Astrocyte of the cerebellum (primary cell): Measurements from ENCODE around the gene PLA2G4E.

Source experiments
- DNase-seq: peaks from one replicate; pipeline ENCODE4 v3.0.0-alpha.2; 2011; ENCODE audit warnings: low read depth
- H3K4me3 ChIP-seq: 2 replicates; pipeline ENCODE4 v1.5.1; 2011; ENCODE audit warnings: mild to moderate bottlenecking, low read depth, low read length, moderate library complexity
- in situ Hi-C: cut with HindIII; loops from 2 replicates; pipeline ENCODE4 v1.10.0; 2017; ENCODE audit warnings: low sequenced_read_pairs
- TF ChIP-seq, protein P1 (sequence below): IDR thresholded peaks from 2 replicates; pipeline ENCODE4 v1.5.1; 2012; ENCODE audit warnings: low read length, low read depth, moderate library complexity, mild to moderate bottlenecking; ENCODE audit errors: missing control alignments

The PLA2G4E gene

DNA sequence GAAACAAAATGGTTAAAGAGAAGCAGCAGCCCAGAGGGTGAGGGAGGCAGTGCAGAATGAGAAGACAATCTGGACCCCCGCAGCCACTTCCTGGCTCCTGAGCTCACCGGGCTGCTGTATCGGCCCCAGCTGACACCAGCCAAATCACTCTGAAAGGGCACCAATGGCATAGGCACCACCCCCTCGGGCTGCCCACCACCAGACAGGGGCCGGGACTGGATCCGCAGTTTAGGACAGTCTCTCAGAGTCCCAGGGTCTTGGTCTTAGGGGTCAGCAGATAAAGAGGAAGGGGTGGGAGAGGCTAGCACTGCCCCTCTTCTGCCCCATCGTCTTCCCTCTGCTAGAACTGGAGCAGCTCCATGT lies 30.6 kb downstream of the PLA2G4E start:
- in situ Hi-C loops = no loop called here
- TF ChIP-seq, protein P1, sequence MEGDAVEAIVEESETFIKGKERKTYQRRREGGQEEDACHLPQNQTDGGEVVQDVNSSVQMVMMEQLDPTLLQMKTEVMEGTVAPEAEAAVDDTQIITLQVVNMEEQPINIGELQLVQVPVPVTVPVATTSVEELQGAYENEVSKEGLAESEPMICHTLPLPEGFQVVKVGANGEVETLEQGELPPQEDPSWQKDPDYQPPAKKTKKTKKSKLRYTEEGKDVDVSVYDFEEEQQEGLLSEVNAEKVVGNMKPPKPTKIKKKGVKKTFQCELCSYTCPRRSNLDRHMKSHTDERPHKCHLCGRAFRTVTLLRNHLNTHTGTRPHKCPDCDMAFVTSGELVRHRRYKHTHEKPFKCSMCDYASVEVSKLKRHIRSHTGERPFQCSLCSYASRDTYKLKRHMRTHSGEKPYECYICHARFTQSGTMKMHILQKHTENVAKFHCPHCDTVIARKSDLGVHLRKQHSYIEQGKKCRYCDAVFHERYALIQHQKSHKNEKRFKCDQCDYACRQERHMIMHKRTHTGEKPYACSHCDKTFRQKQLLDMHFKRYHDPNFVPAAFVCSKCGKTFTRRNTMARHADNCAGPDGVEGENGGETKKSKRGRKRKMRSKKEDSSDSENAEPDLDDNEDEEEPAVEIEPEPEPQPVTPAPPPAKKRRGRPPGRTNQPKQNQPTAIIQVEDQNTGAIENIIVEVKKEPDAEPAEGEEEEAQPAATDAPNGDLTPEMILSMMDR = no peak
- no peak for DNase-seq
- no peak overlapping the region for H3K4me3 ChIP-seq

DNA sequence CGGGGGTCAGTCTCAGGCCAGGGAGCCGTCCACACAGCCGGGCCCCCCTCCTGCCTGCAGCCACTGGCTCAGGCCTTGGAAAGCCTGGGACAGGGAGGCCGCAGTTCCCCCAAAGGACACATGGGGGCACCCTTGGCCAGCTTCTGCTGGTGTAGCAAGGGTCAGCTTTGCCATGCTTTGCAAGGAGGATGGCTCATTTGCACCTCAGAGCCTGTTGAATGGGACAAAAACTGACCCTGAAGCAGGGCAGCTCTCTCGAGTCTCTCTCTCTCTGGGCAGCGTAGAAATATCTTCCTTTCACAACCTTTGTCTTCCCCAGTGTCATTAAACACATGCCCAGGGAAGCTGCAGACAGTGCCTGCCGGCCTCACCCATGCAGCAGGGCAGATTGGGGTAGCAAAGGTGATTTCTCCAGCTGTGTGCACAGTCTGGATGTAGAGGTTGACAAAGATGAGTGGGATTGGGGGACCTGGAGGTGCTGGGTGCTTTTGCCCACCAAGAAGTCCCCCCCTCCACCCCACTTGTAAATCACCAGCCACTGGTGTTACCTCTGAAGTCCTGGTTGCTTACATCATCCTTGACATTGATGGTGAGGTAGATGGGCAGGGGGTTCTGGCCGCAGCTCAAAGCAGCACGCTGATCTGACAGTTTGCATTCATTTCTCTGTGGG lies 31.1 kb downstream of the PLA2G4E start:
- no peak overlapping the region for H3K4me3 ChIP-seq
- TF ChIP-seq, protein P1 = peak; percentile 99
- DNase-seq = peak; percentile 55
- in situ Hi-C loops = no loop called here

DNA sequence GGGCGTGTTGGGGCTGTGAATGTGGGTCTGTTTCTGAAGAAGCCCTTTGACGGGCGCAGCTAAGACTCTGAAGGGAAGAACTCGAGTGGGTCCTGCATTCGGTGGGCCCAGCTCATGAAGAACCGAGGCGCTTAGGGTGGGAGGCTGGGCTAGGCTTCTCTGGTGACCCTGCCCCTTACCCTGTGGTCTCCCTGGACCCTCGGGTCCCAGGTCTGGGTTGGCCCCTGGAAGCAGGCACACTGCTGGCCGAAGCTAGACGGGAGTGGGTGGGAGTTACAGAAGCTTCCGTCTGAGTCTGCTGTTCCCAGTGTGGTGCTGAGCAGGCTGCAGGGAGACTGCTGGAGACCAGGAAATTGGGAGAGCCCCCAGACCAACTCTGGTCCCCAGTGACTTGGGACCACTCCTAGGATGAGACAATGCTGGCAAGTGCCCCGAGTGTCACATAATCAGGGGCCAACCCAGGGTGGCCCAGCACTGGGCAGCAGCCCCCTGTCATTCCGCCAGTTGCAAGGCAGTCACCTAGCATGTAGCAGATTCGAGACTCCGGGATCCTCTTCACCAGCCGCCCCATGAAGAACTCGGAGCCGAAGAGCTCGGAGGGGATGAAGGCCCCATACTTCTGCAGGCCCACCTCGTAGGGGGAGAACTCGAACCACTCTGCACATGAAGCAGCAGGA lies 31.8 kb downstream of the PLA2G4E start:
- in situ Hi-C loops = no loop called here
- TF ChIP-seq, protein P1 = no peak
- no peak for DNase-seq

DNA sequence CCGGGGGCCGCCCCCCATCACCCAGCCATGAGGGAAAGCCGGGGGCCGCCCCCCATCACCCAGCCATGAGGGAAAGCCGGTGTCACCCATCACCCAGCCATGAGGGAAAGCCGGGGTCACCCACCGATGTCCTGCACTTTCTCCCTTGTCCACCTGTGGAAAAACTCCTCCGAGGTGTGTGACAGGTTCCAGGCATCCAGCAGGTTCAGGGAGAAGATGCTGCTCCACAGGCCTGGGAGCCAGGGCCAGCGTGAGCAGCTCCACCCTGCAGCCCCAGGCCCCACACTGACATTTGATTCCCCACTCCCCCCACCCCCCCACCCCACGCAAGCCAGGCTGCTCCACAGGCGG lies 32.9 kb downstream of the PLA2G4E start:
- H3K4me3 ChIP-seq = no peak overlapping the region
- in situ Hi-C loops = no loop called here
- TF ChIP-seq, protein P1 = no peak
- DNase-seq = no peak

More for the DNA sequence above, 31.8 kb downstream of the PLA2G4E start:
- H3K4me3 ChIP-seq = no peak overlapping the region

DNA sequence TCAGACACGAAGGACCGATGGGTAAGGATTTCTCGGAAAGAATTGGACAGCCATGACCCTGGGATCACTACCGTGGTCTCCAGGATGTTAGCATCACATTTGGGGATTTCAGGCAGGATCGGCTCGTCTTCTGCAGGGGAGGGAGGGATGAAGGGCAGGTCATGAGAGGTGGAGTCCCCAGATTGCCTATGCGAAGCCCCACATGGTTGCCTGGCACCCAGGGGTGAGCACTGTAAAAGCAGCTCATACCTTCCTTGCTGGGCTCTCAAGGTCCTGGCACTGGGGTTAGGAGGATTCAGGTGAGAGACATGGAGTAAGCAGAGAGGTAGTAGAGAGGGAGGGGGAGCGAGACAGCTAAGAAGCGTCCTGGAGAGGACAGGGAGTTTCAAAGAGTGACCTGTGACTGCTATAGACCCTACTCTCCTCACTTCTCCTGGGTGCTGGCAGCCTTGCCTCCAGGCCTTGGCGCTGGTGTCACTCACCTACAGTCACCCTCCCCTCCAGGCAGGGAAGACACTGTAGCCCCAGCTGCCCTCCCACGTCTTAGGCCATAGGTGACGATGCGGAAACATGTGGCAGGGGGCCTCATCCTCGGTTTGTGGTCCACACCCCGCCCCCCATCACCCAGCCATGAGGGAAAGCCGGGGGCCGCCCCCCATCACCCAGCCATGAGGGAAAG lies 33.5 kb downstream of the PLA2G4E start:
- no peak for DNase-seq
- in situ Hi-C loops = no loop called here
- TF ChIP-seq, protein P1 = no peak
- H3K4me3 ChIP-seq = no peak overlapping the region

DNA sequence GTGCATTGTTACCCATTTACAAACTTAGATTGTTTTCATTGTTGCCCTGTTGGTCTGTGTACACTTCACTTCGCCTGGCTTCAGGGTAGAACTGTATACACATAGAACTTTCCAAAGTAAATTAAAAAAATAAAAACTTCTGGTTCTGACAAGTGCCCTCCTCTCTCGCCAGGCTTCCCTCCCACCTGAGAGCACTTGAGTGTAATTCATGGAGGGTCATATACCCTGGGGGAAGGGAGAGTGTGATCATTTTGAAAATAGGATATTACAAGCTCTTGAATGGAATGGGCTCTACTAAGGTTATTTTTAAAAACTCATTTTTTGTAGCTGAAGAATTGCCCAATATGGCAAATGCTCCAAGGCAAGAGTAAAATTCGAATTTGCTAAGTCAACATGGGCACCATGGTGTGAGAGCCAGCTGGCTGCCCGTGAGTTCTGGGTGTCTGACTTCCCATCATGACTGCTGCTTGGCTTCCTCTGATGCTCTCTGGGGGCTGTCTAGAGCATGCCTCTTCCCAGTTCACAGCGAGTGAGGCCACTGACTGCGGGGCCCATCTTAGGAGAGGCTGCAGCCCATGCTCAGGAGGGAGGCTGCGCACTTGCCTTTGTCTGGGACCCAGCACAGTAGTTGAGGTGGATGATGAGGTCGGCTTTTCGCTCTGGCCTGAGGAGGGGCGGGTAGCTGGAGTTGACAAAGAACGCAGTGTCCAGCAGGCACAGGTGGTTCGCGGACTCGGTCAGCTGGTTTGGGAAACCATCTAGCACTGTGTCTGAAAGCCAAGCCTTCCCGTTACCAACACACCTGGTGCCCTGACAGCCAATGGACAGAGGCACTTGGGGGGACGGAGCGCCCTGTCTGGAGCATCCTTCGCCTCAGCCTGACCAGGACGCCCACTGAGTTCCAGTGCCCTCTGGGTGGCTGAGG lies 35.3 kb downstream of the PLA2G4E start:
- no peak for DNase-seq
- TF ChIP-seq, protein P1 = no peak
- in situ Hi-C loops = no loop called here
- no peak overlapping the region for H3K4me3 ChIP-seq
